Fibroblast of mammary gland (primary cell): ENCODE data around the gene TLR10.

ENCODE experiments used
- DNase-seq: peaks from one replicate; pipeline ENCODE4 v3.0.0-alpha.2; 2010; ENCODE audit warnings: low read depth
- H3K4me3 ChIP-seq: 2 replicates; pipeline ENCODE4 v1.5.1; 2011; ENCODE audit warnings: low read depth, mild to moderate bottlenecking, low read length, moderate library complexity; ENCODE audit not compliant: control insufficient read depth
- TF ChIP-seq, protein P1 (sequence below): conservative IDR thresholded peaks from 2 replicates; pipeline ENCODE4 v1.5.1; 2011; ENCODE audit warnings: low read depth, low read length, inconsistent platforms; ENCODE audit not compliant: control insufficient read depth, insufficient read depth

Gene TLR10

DNA sequence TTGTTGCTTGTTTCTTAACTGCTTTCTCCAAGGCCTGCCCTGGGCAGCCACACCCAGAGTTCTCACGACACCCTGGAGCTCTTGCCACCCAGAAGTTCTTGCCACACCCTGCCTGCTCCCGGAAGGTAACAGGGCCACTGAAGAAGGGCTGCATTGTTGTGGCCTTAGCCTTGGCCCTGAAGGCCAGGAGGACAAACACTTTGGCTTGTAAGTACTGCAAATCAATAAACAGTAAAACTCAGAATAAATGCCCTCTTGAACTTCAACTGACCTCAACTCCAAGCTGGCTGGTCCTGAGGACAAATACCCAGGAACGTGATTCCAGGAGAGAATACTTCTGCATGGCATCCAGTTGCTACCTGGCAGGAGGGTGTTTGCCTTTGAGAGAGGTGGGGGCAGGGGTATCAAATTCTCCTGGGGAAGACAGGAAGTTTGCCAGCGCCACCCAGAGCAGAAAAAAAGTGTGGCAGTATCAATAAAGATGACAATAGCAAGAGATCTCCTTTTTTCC lies 54.1 kb downstream of the TLR10 start:
- TF ChIP-seq, protein P1, sequence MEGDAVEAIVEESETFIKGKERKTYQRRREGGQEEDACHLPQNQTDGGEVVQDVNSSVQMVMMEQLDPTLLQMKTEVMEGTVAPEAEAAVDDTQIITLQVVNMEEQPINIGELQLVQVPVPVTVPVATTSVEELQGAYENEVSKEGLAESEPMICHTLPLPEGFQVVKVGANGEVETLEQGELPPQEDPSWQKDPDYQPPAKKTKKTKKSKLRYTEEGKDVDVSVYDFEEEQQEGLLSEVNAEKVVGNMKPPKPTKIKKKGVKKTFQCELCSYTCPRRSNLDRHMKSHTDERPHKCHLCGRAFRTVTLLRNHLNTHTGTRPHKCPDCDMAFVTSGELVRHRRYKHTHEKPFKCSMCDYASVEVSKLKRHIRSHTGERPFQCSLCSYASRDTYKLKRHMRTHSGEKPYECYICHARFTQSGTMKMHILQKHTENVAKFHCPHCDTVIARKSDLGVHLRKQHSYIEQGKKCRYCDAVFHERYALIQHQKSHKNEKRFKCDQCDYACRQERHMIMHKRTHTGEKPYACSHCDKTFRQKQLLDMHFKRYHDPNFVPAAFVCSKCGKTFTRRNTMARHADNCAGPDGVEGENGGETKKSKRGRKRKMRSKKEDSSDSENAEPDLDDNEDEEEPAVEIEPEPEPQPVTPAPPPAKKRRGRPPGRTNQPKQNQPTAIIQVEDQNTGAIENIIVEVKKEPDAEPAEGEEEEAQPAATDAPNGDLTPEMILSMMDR, result no peak
- DNase-seq, result no peak
- H3K4me3 ChIP-seq, result no peak overlapping the region

DNA sequence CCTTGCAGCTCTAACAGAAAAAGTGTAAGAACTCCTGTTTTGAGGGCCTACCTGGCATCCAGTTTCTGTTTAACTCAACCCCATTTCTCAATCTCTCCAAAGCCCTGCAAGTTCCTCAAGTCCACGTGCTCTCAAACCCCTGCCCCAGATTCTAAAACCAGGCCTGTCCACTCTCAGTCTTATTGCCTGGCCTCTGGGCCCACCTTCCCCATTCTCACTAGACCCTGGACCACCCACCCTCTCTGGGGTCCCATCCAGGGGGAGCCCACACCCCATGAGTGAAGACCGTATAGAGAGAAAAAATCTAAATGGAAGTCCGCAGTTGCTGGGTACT lies 58.3 kb downstream of the TLR10 start:
- no peak for DNase-seq
- no peak overlapping the region for H3K4me3 ChIP-seq
- TF ChIP-seq, protein P1, result no peak

DNA sequence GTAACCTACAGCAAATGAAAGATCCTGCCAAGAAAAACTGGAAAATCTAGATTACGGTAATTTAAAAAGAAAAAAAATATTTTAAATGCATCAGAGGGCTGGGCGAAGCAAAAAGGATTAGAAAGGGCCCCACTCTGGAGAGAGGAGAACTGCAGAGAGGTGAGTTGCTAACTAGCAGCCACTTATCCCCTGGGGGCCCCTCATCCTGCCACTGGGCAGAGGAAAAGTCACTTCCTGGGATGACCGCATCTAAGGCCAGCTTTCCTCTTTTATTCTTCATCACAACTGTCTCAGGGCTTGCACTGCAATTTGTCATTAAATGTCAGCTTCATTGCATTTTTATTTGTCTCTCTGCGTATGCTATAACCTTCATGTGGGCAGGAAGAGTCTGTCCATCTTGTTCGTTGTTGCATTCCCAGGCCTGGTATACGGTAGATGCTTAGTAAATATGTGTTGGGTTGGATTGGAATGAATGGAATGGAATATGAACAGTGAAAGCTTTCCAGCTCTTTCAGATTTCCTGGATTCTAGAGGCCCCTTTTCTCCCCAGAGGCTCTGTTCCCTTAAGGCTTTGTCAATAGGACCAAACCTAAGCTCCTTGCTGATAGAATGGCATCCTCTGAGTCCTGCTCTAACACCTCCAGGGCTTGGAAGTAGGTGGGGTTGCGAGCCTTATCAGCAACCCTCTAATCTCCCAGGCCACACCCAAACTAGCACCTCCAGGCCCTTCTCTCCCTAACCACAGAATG lies 58.9 kb downstream of the TLR10 start:
- TF ChIP-seq, protein P1, result no peak
- DNase-seq, result no peak
- H3K4me3 ChIP-seq, result no peak overlapping the region

DNA sequence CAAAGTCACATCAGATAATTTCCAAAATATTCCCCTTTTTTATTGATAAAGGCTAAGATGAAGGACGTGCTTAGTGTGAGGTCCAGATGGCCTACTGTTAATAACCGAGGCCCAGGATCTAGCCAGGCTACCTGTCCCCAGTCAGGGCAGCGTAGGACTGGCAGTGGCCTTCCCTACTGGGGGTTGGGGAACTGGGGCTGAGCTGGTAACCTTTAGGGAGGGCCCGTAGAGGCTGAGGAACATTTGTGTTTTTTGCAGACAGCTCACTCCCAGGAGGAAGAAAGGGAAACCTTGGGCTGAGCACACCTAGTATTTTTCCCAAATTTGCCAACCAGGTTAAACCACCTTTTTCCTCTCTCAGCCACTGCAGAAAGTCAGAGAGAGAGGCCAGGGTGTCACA lies 59.7 kb downstream of the TLR10 start:
- no peak for DNase-seq
- TF ChIP-seq, protein P1, result no peak
- no peak overlapping the region for H3K4me3 ChIP-seq
